NCI-H345 (cell line): ENCODE measurements around the gene FOCAD.

Source experiments
- DNase-seq: peaks from one replicate; lab custom pipeline; 2025; lab: John Stamatoyannopoulos, UW

FOCAD gene

DNA sequence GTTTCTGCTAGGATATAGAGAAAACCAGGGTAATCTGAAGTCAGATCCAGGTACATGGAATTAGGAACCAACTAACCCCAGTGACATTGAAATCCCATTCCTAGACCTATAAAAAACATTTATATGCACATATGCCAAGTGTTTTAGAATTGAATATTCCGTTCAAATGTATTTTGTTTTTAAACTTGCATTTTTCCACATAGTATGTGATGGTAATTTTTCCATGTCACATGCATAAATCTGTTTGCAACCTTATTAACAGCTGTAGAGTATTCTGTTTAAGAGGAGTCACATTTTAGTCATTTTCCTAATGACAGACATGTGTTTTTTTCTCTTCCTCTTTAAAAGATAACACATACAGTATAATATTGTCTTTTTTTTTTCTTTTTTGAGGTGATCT, 50.2 kb downstream of the FOCAD start:
- DNase-seq, result no peak

DNA sequence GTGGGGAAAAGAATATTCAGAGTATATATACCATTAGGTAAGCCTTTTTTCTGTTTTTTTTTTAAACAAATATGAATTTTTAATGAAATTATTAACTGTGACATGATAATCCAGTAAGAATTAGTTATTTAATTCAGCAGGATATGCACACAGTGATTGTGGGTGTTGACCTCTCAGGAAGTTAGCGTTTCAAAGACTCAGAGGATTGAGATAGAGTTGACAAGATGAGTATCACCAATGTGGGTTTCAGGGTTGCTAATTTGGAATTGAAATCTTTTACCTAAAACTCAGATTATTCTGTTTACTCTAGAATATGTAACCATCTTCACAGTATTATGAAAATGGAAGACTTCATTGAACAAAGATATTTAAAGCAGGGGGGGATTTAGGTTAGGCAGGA, 56.2 kb downstream of the FOCAD start:
- DNase-seq, result no peak

DNA sequence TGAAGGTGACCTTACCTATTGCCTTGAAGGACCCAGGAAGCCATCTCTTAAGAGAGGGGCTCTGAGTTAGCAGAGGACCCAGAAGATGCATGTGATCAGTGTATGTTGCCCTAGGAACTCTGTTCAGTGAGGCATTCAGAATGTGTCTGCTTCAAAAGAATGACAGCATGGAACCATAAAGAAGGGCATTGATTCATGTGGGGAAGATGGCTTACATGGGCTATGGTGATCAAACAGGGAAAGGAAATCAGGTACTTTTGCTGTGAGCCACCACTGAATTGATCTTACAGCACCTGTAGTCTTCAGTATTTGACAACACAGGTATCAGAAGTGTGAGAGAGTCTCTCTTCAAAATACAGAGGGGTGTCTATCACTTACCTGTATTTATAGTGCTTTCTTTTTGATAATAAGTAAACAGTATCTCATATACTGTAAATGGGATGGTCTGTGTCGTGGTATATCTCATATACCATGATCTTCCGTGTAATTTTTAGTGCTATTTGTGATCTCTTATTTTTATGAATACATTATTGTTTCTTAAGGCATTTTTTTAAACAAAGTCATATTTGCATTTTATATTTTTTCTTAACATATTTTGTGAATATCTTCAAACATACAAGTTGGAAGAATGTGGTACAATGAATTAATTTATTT, 57.0 kb downstream of the FOCAD start:
- no peak for DNase-seq

DNA sequence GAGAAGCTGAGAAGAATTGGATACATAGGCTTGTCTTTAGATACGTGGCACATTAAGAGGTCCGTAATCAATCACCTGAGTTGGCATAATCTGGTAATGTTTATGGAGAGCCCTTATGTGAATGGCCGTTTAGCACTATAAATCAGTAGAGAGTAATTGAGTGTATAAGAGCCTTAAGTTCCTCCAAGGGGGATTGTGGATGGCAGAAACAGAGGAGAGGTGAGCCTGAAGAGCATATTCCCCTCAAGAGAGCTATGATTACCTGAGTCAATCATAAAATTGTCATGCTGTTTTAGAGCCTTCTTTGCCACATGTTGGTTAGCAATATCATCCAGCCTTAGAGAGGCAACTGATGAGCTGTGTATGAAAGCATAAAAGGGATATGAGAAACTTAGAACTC, 58.8 kb downstream of the FOCAD start:
- no peak for DNase-seq

DNA sequence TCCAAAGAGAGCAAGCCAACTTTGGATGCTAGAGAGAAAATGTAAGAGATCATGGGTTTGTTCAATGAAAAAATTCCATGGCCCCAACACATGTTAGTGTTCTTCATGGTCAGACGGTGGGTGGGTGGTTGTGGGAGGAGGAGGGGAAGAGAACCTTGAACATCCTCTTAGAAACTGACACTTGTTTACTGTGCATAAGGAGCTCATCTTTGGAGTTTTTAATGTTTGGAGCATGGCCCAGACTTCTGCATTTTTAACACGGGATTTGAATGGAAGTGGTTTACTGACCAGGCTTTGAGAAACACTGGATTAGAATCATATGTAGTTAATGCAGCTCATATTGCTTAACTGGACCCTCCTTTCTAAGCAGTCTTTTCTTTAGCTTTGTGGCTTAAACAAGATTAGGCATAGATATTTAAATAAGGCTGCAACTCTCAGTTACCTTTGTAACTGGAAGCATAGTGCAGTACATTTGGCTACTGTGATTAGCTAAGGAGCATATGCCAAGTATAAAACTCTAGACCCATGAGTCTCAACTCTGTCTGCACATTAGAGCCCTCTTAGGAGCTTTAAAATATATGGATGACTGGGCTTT, 60.1 kb downstream of the FOCAD start:
- no peak for DNase-seq

DNA sequence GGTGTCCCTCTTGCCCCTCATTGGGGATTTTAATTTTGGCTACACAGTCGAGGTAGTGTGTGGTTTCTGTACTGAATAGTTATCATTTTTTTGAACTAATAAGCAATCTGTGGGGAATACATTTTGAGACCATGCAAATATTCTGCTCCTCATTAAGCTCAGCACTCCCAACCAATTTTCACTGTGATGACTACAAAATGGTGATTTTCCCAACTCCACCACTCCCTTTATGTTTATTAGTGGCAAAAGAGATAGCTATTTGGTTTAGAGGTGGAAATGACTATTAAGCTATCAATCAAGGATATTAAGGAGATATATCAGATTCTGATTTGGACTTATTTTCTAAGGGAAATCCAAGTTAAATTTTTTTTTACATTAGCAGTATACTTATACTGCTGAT, 62.9 kb downstream of the FOCAD start:
- DNase-seq, result no peak

DNA sequence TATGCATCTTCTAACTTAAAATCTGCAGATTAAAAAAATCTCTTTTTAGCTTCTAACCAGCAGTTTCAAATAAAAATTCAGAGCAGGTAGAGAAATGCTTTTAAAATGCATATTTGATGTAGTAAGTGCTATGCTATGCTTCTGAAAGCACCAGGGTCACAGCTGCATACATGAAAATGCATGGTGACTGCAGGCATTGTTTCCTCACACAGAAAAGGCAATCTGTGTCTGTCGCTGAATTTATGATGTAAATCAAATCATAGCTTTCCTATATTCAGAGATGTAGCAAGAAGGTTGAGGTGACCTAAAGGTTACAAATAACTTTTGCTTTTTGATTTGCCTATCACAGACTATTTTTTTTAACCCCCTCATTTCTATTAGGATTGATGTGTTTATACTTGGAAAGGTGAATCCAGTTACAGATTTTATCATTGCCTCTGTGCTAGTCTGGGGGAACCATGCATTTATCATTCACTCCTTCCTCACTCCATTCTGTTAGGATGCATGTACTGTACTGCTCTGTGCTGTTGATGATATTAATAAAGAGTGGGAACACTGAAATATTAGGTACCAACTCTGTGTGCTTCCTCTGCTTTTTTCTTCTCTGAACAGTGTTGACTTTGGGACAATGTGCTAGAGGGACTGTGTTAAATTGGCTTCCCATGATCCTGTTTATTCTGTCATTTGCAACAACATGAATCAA, 65.6 kb downstream of the FOCAD start:
- DNase-seq, result no peak

DNA sequence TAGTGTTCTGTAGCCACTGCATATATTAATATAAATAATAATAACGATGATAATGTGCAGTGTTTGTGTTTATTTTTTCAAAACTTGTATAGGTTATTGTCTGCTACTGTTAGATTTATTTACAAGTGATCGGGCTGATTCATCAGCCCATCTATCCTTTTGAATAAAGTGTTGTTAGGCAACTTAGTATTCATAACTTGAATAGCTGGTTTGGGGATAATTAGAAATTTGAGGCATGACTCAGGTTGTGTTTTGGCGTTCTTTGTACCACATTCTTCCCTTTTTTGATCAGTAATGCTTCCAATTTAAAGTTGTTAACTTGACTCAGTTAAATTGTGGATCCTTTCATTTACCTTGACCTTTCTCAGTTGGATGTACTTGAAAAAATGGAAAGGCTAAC, 69.7 kb downstream of the FOCAD start:
- DNase-seq, result no peak

DNA sequence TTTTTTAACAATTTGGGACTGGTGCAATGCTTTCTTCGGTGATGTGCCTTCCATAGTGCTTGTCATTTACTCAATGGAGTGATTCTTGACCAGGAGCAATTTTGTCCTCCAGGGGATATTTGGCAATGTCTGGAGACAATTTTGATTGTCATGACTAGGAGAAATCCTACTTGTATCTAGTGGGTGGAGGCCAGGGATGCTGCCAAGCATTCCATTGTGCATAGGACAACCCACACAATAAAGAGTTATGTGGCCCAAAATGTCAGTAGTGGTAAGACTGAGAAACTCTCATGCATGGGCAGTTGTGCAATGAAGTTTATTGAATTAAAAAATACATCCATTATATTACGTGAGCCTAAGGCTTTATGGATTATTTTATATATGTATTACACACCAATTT, 70.5 kb downstream of the FOCAD start:
- DNase-seq, result no peak

DNA sequence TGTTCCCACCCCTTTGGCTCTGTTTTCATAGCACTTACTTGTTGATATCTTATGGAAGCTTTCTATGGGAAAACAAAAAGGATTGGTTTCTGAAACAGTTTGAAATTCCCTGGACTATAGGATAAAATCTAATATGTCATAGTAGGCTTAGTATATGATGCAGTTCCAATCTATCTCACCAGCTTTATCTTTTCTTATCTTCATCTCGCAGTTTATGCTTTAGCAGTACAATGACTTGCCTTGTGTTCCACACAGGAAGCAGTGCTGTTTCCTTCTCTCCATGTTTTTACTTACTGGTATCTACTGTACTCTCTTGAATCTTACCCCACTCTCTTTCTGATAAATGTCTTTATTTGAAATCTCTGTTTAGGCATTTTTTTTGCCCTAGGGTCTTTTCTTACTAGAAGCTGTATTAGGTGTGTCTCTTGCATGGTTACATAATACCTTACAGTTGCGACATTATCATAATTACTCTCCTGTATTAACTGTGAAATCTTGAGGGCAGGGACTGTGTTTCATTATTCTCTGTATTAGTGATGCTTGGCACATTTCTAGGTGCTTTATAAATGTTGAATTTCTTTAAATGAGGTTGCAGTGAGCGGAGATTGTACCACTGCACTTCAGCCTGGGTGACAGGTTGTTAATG, 76.3 kb downstream of the FOCAD start:
- no peak for DNase-seq

DNA sequence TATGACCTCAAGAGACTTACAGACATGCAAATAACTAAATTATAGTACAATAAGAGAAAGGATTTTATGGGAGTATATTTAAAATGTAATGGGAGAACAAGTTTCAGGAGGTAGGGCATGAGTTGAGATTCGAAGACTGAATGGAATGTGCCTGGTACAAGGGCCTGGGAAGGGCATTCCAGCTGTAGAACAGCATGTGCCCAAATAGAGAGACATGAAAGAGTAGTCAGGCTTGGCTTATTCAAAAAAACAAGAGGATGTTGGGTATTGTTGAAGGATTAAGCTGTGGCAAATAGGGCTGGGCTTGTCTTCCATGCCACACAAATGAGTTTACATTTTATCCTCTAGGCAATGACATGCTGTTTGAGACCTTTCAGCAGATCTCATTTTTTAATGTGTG, 86.9 kb downstream of the FOCAD start:
- no peak for DNase-seq

DNA sequence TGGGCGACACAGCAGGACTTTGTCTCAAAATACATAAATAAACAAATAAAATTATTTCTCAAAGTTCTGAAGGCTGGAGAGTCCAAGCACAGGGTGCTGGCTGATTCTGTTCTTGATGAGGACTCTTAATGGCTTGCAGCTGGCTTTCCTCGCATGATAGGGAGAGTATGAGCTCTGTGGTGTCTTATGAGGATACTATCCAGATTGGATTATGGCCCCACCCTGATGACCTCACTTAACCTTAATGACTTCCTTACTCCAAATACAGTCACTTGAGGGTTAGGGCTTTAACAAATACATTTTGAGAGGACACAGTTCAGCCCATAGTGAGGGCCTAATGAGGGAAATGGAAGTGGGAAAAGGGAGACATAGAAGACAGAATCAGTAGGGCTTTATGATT, 87.7 kb downstream of the FOCAD start:
- DNase-seq, result no peak

DNA sequence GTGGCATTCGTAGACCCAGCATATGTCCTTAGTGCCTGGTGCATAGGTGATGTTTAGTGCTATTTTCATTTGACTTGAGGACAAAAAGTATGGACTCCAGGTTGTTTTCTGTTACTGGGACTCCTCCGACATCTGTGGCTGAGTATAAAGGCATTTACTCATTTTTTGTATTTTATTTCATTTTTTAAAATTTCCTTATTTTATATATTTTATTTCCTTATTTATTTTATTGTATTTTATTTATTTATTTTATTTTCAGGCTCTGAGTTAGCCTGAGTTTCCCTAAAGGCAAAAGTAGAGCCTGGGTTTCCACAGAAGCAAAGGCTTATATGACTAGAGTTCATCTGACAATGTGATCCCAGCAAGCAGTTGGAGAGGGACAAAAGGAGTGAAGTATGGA, 91.6 kb downstream of the FOCAD start:
- no peak for DNase-seq

DNA sequence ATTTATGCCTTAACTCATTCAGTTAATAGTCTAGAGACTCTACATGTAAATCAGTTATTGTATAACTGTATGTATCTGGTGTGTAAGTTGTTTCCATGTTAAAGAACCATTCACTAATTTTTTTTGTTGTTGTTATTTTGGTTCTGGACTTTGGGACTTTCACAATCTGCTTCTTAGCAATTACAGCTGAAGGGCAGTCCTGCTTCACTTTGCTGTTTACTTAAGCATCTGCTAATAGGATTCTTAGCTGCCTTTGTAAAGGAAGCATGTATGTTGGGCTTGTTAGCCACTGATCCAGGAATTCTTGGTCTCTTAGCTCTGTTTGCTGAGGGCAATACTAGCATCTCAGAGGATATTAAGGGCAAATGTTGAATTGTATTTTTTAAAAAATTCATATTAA, 97.0 kb downstream of the FOCAD start:
- no peak for DNase-seq

DNA sequence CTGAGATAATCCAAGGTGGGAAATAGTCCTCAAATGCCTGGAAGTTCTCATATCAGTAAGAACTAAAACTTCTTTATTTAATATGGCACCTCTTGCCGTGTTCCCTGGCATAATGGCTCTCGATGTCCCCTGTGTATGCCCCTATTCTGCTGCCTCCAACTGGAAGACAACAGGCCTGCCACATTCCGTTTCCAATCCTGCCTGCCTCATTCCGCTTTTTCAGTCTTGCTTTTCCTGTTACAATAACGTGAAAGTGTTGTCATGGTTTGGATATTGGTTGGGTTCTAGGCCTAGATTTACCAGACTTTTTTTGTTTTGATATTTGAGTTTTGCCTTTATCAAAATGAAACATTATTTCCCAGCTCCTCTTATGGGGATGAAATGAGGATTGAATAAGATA, 98.2 kb downstream of the FOCAD start:
- DNase-seq, result no peak

DNA sequence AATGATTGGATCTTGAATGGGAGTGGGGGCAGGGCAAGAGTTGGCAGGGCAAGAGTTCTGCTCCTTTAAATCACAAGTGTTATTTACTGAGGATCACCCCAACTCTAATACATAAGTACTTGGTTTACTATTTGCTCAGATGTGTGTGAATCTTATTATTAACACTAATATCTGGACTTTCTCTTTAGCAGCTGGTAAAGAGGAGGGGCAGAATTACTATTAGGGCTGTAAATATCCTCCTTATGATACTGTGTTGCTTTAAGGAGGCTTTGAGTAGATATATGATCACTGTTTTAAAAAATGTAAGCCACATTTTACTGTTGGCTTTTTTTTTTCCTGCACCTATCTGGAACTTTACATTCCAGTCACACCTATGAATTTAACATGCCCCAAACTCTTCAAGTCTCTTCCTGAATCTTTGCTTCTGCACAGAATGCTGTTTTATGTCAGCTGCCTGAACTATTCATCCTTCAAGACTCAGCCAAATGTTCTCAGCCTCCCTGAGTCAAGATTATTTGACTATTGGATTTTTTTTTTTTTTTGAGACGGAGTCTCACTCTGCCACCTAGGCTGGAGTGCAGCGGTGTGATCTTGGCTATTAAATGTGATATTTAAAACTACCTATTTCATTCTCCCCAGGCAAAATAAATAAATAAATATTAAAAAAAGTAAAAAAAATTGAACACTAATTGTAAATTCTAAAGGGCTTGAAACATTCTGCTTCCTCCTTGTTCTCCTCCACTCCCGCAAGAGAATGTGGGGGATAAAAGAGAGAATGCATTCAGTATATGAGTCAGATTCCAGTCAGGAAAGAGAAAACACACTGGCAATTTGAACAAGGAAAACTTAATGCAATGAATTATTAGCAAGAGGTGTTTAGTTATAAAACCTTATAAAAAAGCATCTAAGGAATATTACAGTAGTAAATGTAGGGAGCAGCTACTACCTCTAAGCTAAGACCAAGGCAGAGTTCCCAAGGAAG, 99.3 kb downstream of the FOCAD start:
- DNase-seq, result no peak

DNA sequence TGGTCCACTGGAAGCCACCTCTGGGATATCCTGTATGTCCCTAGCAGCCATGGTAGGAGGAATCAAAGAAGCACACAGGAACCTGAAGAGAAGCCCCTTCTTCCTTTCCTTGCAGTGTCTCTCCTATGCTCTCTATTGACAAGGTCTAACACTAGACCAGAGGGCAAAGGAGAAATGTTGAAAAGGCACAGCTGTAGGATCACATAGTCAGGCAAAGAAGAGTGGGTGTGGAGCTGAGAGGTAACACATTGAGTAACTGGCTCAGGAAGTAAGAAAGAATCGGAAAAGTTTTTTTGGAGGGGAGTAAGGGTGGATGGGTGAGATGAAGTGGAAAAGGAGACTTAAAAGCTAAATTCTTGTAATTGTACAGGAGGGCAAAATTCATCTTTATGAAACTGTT, 100.1 kb downstream of the FOCAD start:
- no peak for DNase-seq

DNA sequence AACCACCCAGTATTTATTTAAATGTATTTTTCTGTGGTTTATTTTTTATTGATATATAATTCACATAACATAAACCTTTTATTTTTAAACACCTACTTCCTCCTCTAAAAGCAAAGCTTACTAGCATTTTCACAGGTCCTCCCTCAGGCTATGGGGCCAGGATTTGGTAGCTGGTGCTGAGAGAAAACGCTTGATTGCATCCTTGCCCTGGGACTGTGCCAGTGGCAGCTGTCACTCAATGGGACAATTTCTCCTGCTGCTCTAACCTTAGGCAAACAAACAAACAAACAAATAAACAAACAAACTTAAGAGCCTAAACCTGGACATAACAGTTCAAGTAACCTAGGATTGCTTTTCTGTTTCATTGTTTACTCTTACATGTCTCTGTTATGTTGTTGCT, 102.7 kb downstream of the FOCAD start:
- no peak for DNase-seq

DNA sequence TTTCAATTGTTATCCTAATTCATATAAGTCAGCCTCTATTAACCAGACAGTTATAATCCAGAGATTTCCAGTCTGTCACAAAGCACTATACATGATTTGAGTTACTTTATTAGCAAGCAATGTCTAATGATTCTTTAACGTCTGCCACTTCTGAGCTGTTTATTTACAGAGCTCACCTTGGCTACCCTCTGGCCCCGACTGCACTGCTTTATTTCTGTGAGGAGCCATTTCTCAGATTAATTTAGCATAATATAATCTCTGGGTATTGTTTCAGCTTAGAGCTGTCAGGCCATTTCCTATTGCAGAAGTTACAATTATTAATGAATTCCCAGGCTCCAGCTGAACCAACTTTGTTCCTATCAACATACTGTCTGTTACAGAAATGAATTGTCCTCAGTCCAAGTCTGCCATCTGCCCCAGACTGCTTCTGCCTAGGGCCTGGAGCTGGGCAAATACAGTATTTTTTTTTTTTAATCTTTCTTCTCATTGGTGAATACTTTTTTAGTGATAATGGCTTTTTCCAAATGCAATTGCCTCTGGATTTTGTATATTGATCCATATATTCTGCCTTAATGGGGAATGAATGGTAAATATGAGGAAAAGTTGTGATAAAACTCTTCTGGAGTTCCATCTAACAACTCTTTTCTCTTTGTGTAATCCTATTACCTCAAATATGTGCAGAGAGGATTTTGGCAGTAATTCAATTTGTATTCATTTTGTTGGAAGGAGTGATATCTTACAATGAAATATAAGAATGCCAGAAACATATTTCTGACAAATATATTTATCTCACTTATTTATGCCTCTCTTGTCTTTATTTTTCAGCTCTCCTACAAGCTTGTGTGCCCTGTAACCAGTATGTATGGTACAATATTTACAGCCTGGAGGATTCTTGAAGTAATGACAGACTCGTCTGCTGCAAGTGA, 104.7 kb downstream of the FOCAD start:
- DNase-seq, result no peak

DNA sequence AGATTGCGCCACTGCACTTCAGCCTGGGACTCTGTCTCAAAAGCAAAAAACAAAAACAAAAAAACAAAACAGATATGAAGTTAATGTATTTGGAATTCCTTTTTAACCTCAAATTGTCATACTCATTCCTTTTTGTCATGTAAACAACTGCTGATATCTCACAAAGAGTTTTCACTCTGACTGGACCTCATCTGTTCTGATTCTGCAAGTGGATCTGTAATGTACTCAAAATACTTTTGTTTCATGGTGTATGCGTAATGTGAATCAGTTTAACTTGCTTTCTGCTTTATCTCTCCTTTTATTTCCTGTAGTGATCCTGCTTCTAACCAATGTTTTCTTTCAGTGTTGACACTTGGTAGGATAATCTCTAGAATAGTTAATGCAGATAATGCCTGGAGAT, 106.7 kb downstream of the FOCAD start:
- no peak for DNase-seq

DNA sequence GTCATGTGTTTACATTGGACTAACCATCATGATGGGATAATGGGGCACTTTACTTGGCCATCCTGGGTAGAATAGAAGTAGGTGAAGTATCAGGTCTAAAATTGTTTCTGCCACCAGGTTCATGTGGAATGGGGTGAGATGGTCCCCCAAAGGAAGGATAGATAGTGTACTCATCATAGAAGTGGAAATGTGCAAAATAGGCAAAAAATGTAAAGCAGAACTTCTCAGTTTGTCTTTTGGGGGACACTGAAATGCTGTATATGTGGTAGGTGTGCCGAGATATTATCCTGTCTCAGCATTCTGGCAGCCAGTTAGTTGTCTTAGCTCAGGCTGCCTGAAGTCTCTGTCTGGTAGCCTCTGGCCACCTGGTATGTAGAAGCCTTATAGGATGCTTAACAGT, 107.6 kb downstream of the FOCAD start:
- DNase-seq, result no peak
